GM23248 (cell line): ENCODE results near the gene SLIT3.

Experiments used
- EZH2 ChIP-seq: fragments of 200-600 bp; sonication (generic); IDR thresholded peaks from 2 replicates; pipeline ENCODE4 v1.6.1; 2018; ENCODE audit warnings: antibody characterized with exemption, mild to moderate bottlenecking; ENCODE audit not compliant: insufficient read depth, poor library complexity, severe bottlenecking
- EZH2phosphoT487 ChIP-seq: fragments of 200-600 bp; sonication (generic); IDR thresholded peaks from 2 replicates; pipeline ENCODE4 v1.6.1; 2018; ENCODE audit warnings: antibody characterized with exemption, moderate library complexity, mild to moderate bottlenecking, low read depth; ENCODE audit not compliant: insufficient read depth

DNA sequence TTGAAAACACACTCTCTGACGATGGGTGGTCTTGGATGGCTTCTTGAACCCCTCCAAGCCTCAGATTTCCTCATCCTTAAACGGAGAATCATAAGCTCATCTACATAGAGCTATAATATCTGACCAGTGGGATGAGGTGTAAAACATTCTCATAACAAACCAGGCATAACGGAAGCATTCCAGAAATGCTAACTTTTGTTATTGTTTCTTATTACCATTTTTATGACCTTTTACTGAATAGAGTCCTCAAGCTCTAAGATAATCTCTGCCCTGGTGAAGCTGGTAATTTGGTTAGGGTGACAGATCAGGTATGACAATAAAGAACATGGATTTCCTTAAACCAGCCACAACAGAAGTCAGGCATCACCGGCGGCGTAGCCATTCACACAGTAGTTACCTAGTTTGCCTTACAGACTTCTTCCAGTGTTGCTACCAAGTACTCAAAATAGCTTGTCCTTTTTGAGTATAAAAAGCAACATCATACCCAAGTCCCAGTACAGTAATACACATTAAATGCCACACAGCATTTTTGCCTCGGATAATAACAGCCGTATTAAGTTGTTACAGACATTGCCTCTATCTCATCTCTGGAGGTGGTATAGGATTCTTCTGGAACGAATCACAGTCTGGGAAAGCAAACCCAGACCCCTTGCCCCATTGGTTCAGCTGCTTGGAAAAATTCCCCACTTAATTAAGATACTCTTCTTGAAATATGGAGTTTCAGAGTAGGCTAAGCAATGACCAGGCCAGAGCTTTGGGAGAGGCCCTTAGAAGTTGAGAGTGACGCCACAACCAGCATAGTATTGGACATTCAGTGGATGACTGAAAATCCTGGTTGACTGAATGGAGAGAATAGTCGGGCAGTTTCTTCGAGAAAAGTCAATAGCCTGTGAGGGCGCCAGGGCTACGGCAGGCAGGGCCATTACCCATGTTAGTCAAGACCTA lies 252.5 kb downstream of the SLIT3 start:
- no peak for TF ChIP-seq EZH2phosphoT487
- no peak for TF ChIP-seq EZH2
